Activated CD4-positive, alpha-beta T cell treated with anti-CD3 and anti-CD28 coated beads for 48 hours (primary cell): ENCODE results near the gene BORCS5.

Experiments
- DNase-seq: peaks from one replicate; pipeline ENCODE4 v3.0.0-alpha.2; 2020

The BORCS5 gene

GRCh38 chr12:12353807-12354206 is 3.1 kb upstream of the BORCS5 start:
- no peak for DNase-seq

- DNase-seq, result no peak
Measured at GRCh38 chr12:12356467-12356895, 397 bp upstream of the BORCS5 start.

GRCh38 chr12:12357719-12358461 is 1.0 kb downstream of the BORCS5 start:
- no peak for DNase-seq

GRCh38 chr12:12358528-12358927 is 1.6 kb downstream of the BORCS5 start:
- DNase-seq, result no peak

- DNase-seq, result no peak
Measured at GRCh38 chr12:12364787-12365445, 8.0 kb downstream of the BORCS5 start.

GRCh38 chr12:12365446-12365802 is 8.5 kb downstream of the BORCS5 start:
- no peak for DNase-seq

GRCh38 chr12:12365931-12366431 is 9.1 kb downstream of the BORCS5 start:
- no peak for DNase-seq

- DNase-seq, result no peak
Measured at GRCh38 chr12:12366701-12367481, 10.0 kb downstream of the BORCS5 start.

- DNase-seq, result no peak
Measured at GRCh38 chr12:12367482-12367998, 10.7 kb downstream of the BORCS5 start.

GRCh38 chr12:12372946-12373722 is 16.3 kb downstream of the BORCS5 start:
- DNase-seq, result no peak

GRCh38 chr12:12376646-12377448 is 20.0 kb downstream of the BORCS5 start:
- no peak for DNase-seq

- DNase-seq, result no peak
Measured at GRCh38 chr12:12378616-12379015, 21.7 kb downstream of the BORCS5 start.

- DNase-seq, result no peak
Measured at GRCh38 chr12:12379831-12380730, 23.2 kb downstream of the BORCS5 start.

- no peak for DNase-seq
Measured at GRCh38 chr12:12380949-12381593, 24.2 kb downstream of the BORCS5 start.

- no peak for DNase-seq
Measured at GRCh38 chr12:12381982-12382381, 25.1 kb downstream of the BORCS5 start.

GRCh38 chr12:12384571-12385340 is 27.9 kb downstream of the BORCS5 start:
- DNase-seq, result peak; percentile 69

- DNase-seq, result peak; percentile 15
Measured at GRCh38 chr12:12387501-12387900, 30.6 kb downstream of the BORCS5 start.

- no peak for DNase-seq
Measured at GRCh38 chr12:12392413-12392812, 35.5 kb downstream of the BORCS5 start.

GRCh38 chr12:12393171-12393570 is 36.3 kb downstream of the BORCS5 start:
- no peak for DNase-seq
